ENCODE data around the gene TLN1.

TLN1 gene

GRCh38 chr9:35660966-35661415 is 71.0 kb downstream of the TLN1 start:
- peak; percentile 47 for DNase-seq

GRCh38 chr9:35659340-35659739 is 72.7 kb downstream of the TLN1 start:
- peak; percentile 85 for DNase-seq

GRCh38 chr9:35658968-35659220 is 73.1 kb downstream of the TLN1 start:
- DNase-seq = peak; percentile 75

- DNase-seq = peak; percentile 87
Measured at GRCh38 chr9:35658137-35658967, 73.6 kb downstream of the TLN1 start, which contains the start of gene CCDC107. Gene CCDC107, plus strand, starts transcription at chr9:35658292. Its CDS starts 88 bp downstream, at chr9:35658380.

GRCh38 chr9:35657546-35658136 is 74.4 kb downstream of the TLN1 start, which contains the start of gene RMRP:
Gene RMRP, minus strand, starts transcription at chr9:35658019.
- peak; percentile 100 for DNase-seq

- DNase-seq = no peak
Measured at GRCh38 chr9:35656831-35657545, 75.0 kb downstream of the TLN1 start.

- DNase-seq = no peak
Measured at GRCh38 chr9:35656348-35656747, 75.6 kb downstream of the TLN1 start.

GRCh38 chr9:35653611-35654010 is 78.4 kb downstream of the TLN1 start:
- no peak for DNase-seq

- no peak for DNase-seq
Measured at GRCh38 chr9:35652829-35653209, 79.2 kb downstream of the TLN1 start.

GRCh38 chr9:35651956-35652828 is 79.8 kb downstream of the TLN1 start:
- peak; percentile 47 for DNase-seq

- no peak for DNase-seq
Measured at GRCh38 chr9:35650341-35651158, 81.4 kb downstream of the TLN1 start, which contains the start of gene SIT1. Gene SIT1, minus strand, starts transcription at chr9:35650931. Its CDS starts 78 bp downstream, at chr9:35650853.

GRCh38 chr9:35649431-35650340 is 82.3 kb downstream of the TLN1 start:
- DNase-seq = no peak

Measured in EL (cell line).